H1 (cell line): ENCODE data around the gene C8B. TPM values are rescaled to one million over a fixed set of nuclear protein-coding genes. Genes with fewer than 3 reads are reported as not detected.

Experiments used
- CHD7 ChIP-seq: fragments of 300-600 bp; sonication (generic); IDR thresholded peaks from 2 replicates; pipeline ENCODE4 v1.7.1; 2012; ENCODE audit warnings: low read length, moderate library complexity, mild to moderate bottlenecking, inconsistent platforms; ENCODE audit not compliant: insufficient replicate concordance
- polyA plus RNA-seq, 7 experiments: library from polyadenylated mRNA; depleted of rRNA in 3 of 7; stranded (reverse) in 5 of 7; unstranded in 2 of 7; fragments of >200 nt in 5 of 7; fragments of 200-250 nt in 2 of 7; gene quantifications; 1 replicate in 5 of 7; 2 replicates in 1 of 7; 4 replicates in 1 of 7; pipeline versions ENCODE4 v1.2.1 to v1.2.3, GENCODE V29; 2011 to 2013; ENCODE audit warnings: missing spikeins in 2 of 7, mixed read lengths in 2 of 7
- total RNA-seq: library from RNA; stranded (reverse); fragmentation: NEBNext Ultra II Directional; extraction: Animal tissue kit (Norgen Biotek cat#: 25700); gene quantifications from 2 replicates; pipeline ENCODE4 v1.2.1, GENCODE V29; 2021

C8B gene
- total and polyA plus RNA-seq, 2 of the 8 experiments (the other 6 are each of a cell fraction or from before 2014, with no cell fraction given): not detected

- no peak for TF ChIP-seq CHD7
- TF ChIP-seq, all 59 proteins: peak for 0
These were observed 13.3 kb downstream of the C8B start (continued) for GRCh38 chr1:56952501-56952900.
